HG02623 (cell line): ENCODE measurements around the gene GRM8.
A peak's percentile ranks its signal among the peaks of the same experiment; 100 is the strongest.

Source experiments
- ATAC-seq: cut with Tn5 transposase; IDR thresholded peaks from one replicate; pipeline ENCODE4 v1.9.1; 2021; ENCODE audit warnings: moderate library complexity; ENCODE audit not compliant: unreplicated experiment

The GRM8 gene

DNA sequence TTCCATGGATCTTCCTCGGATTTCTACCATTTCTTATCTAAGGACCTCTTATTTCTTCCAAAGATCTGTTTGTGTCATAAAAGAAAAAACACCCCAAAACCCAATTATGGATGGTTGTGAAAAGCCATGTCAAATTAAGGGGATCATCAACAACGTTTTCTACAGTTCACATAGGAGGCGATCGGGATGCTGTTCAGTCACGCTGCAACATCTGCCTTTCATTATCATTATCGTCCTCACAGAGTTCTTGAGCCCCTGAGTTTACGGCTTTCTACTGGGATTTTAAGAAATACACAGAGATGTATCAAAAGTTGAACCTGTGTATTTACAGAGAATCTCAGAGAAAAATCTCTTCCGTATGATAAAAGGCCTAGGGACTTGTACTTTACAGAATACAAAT is 101.4 kb downstream of the GRM8 start:
- ATAC-seq: no peak

DNA sequence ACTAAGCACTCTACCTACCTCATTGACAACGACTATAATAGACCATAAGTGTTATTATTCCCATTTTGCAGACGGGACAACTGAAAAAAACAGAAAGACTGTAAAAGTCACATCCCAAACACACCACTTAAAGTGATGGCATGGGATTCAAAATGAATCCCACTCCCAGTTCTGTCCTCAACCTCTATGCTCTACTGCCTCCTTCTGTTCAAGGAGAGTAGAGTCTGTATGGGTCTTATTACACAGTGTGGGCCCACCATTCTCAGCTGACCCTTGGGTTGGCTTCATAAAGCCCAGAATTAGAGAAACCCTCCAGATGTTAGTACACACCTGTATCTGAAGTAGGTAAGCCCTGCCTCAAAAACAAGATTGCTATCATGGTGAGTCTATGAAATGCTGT is 102.2 kb downstream of the GRM8 start:
- no peak for ATAC-seq

DNA sequence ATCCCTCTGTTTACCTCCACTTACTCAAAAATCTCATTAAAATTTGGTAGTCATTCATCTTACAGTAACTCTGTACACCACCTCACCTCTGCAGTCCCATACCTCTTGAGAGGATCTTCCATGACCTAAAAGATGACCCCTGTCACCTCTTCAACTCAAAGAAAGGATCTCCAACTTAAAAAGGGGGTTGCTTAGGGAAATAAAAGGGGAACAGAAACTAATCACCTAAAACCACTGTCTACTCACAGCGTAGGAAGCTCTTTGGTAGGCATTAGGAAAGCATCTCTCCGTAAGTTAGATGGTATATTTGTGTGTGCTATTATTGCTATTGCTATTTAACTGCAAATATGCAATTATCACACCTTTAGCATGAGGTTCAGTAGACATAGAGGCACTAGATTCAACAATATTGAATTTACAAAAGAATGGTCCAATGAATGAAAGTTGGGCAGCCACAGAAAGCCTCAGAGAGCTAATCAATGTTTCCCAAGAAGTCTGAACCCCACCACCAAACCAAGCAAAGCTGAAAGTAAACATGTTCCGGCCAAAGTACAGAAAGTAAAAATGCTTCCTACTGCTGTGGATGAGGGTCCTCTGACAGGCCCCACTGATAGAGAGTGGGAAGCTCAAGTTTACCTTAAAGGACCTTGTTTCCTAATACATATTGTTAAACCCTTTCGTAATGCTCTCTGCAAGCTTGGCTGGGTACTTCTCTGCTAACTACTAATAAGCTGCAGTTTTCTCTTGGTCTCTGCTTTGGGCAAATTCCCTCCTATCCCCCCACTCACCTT is 105.8 kb downstream of the GRM8 start:
- ATAC-seq: no peak

DNA sequence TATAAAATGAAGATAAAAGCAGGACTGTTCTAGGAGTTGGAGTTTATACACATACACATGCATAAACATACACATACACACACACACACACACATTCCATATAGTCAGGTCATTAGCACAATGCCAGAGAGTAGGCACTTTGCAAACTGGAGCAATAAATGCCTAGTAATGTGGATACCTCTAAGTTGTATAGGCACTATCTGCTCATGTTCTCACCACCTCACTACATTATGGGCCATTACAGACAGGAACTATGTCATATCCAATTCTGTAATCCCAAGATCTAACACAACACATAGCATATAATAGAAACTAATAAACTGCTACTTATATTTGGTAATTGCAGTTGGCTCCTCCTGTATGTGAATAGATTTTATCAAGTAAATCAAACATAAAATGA is 115.6 kb downstream of the GRM8 start:
- no peak for ATAC-seq

DNA sequence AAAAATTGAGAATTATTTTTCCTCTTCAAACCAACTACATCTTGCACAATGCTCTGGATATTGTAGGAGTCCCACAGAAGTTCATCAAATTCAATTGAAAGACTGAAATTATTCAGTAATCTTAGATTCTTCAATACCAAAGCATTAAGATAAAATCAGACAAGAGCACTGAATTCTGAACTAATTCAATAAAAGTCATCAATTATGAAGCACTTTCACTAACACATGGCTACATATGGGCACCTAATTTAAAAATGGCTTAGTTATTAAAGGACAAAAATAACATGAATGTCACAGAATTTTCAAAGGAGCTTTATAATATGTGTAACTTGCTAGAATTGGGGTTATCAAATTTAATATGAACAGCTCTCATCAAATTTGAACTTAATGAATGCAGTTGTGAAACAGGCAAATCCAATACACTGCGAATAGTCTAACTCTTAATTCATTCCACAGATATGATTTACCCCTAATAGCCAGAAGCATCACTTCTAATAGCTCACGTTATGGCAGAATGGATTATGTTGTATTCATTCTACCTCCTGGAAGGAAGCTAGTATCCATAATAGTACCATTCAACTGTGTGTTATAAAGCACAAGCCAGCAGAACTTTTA is 116.8 kb downstream of the GRM8 start:
- ATAC-seq: no peak

DNA sequence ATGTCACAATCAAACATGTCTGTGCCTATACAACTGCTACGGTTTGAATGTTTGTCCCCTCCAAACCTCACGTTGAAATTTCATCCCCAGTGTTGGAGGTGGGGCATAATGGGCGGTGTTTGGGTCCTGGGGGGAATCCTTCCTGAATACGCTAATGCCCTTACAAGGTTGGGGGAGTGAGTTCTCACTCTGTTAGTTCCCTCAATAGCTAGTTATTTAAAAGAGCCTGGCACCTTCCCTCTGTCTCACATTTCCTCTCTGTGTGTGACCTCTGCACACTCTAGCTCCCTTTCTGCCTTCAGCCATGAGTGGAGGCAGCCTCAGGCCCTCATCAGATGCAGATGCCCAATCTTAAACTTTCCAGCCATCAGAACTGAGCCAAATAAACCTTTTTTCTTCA is 129.5 kb downstream of the GRM8 start:
- no peak for ATAC-seq

DNA sequence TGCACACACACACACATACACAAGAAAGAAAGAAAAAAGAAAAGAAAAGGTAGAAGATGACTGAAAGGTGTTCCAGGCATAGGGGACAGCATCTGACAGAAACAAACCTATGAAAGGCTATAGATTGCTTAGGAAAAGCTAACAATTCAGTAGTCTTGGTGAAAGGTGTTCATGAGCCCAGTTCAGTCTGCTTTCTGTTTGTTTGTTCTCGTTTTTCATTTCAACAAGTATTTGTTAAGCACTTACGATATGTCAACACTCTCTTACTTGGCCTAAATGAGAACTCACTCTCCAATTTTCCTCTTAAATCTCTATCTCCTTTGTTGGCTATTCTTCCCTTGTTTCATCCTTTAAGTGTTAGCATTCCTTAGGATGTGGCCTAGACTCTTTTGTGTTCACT is 133.2 kb downstream of the GRM8 start:
- no peak for ATAC-seq

DNA sequence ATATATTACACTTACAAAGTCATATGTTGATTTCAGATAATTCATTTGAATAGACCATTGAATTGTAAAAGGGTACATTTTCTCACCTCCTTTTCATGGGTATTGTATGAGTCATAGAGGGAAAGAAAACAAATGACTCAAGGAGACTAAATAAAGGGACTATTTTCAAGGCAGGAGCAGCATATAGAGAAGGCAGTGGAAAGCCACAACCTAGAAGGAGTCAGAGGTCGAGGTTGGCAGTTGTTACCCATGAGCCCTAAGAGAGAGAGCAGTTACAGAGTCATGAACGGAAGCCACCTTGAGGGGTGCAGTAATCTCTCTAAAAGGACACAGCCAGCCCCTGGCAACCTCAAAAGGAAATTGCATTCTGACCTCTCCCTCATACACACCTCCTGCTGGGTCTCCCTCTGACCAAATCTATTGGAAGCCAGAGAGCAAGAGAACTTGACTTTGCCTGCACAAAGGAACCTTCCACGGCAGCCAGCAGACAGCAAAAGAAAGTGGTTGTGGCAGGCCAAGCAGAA is 137.9 kb downstream of the GRM8 start:
- ATAC-seq: no peak

DNA sequence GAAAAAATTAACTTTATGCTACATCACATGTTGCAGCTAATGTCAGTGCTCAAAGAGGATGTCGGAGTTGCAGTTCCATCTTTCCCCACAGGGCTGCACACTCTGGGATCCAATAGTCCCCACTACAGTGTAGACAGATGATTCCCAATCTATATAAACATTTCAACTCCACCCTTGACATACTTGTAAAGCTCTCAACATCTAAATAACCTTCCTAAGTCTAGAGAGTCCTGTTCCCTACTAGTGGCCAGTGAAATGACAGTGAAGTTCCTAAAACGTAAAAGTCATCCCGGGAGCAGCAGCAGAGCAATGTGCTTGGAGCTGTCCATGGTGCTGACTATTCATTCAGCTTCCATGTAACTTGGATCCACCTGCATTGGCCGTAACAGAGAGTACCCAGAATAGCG is 145.1 kb downstream of the GRM8 start:
- peak; percentile 79 for ATAC-seq

DNA sequence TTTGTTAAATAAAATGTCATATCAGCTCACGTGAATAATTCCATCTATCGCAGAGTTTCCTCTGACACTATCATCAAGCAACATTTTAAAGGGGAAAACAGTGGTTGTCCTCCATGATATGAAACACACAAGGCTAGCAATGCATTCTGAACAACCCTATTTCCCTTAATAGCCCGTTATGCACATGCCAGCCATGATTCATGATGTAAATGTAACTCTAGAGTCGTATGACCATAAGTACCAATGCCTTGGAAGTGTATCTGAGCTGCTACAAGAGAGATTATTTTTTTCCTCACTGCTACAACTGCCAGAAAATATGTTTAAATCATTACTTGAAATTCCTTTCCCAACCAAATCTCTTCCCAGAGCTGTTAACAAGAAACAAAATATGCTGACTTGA is 159.4 kb downstream of the GRM8 start:
- ATAC-seq: no peak

DNA sequence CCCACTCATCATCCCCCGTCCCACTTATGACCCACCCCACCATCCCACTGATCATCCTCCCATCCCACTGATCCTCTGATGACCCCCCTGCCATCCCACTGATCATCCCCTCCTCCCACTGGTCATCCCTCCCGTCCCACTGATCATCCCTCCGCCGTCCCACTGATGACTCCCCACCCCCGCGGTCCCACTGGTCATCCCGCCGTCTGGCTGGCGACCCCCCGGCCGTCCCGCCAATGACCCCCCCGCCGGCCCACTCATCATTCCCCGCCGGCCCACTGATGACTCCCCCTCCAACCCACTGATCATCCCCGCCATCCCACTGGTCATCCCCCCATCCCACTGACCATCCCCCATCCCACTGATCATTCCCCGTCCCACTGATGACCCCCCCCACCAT is 161.1 kb downstream of the GRM8 start:
- ATAC-seq: no peak

DNA sequence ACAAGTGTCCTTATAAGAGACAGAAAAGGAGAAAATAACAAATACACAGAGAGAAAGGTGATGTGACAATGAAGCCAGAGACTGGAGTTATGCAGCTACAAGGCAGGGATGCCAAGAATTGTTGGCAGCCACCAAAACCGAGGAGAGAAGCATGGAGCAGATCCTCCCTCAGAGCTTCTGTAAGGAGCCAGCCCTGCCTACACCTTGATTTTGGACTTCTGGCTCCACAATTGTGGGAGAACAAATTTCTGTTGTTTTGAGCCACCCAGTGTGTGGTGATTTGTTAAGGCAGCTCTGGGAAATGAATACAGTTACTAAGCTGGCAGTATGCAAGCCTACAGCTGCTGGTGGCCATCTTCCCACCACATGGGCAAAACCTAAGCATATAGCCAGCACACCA is 163.6 kb downstream of the GRM8 start:
- no peak for ATAC-seq

DNA sequence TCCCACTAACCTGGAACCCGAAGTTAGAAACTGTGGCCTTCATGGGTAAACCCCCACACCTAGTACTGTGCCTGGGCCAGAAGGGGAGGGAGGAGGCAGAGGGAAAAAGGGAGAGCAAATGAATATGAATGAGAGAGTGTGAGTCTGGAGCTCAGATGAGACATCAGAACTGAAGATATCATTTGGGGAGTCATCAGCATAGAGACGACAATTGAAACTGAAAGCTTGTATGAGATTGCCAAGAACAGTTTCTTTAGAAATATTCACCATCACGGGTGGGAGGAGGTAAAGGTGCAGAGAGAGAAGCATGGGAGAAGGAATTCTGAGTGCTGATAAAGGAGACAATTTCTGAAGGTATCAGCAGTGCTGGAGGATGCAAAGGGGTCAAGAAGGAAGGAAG is 171.2 kb downstream of the GRM8 start:
- ATAC-seq: no peak

DNA sequence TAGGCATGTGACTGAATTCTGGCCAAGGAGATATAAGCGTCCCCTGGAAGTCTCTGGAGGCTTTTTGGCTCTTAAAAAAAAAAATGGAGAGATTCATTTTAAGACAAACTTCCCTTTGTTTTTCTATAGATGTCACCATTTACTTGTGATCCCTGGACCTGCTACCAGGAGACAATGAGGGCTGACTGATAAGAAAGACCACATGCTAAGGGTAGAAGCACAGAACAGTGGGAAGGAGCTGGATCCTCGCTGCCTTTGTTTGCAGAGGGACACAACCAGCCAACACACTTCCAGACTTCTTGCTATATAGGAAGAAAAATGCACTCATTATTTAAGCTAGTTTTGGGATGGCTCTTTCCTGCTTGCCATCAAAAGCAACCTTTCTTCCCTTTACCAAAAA is 172.2 kb downstream of the GRM8 start:
- no peak for ATAC-seq

DNA sequence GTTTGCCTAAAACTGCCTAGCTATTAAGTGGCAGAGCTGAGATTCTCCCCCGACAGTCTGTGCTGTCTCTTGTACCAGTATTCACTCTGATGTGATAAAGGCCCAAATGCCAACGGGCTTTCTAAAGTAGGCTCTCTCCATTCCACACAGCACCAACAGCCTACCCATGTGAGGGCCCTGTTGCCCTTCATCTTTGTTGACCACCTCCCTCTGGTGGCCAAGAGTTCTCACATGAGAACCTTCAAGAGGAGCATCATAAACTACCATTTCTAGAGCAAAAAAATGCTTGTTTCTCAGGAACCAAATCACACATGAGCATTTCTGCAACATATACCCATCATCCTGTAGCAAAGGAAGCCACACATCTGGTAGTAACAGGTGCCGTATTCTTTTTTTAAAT is 185.8 kb downstream of the GRM8 start:
- no peak for ATAC-seq

DNA sequence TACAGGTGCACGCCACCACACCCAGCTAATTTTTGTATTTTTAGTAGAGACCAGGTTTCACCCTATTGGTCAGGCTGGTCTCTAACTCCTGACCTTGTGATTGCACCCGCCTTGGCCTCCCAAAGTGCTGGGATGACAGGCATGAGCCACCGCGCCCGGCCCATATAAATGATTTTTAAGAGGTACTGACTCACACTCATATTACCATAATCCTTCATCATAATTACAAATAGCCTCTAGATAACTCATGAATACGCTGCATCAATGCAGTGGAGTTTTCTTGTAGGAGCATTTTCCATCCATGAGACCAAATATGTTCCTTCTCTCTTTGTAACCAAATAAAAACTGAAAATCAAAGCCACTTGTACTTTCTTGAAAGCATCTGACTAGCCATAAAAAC is 193.3 kb downstream of the GRM8 start:
- no peak for ATAC-seq

DNA sequence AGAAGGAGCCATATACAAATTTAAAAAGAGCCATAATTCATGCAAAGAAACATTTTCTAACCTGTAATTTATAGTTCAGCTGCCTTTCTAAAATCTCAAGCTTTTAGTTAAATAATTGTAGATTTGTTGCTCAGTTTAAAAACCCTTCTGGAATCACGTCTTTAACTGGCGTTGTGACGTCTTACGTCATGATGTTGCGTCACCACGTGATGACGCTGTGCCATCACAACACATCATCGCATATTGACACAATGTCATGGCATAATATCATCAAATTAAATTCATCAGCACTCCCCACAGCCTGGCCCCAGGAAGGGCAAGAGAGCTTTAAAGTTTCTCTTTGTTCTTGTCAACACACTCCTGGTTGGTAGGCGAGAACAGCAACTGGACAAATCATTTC is 194.8 kb downstream of the GRM8 start:
- no peak for ATAC-seq

DNA sequence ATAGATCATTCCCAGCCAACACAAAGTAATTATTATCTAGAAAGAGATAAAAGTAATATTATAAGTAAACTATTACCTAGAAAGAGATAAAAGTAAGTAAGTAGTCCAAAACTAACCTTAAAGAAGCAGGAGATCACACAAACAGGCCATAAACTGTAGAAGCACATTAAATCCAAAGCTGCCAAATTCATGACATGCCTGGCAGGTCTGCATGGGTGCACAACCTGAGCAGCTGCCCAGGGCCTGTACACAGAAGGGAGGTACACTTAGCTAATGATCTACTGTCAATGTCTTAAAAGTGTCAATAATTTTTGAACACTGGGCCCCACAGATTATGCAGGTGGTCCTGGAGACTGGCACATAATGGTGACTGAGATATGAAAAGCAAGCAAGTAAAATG is 196.5 kb downstream of the GRM8 start:
- no peak for ATAC-seq

DNA sequence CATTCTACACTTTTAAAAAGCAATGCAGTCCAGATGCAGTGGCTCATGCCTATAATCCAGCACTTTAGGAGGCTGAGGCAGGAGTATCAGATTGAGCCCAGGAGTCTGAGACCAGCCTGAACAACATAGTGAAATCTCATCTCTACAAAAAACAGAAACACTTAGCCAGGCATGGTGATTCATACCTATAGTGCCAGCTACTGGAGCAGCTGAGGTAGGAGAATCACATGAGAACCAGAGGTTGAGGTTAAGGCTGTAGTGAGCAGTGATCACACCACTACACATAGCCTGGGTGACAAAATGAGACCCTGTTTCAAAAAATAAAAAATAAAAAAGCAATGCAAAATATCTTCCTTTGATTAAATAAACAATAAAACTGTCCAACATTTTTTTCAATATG is 205.2 kb downstream of the GRM8 start:
- no peak for ATAC-seq

DNA sequence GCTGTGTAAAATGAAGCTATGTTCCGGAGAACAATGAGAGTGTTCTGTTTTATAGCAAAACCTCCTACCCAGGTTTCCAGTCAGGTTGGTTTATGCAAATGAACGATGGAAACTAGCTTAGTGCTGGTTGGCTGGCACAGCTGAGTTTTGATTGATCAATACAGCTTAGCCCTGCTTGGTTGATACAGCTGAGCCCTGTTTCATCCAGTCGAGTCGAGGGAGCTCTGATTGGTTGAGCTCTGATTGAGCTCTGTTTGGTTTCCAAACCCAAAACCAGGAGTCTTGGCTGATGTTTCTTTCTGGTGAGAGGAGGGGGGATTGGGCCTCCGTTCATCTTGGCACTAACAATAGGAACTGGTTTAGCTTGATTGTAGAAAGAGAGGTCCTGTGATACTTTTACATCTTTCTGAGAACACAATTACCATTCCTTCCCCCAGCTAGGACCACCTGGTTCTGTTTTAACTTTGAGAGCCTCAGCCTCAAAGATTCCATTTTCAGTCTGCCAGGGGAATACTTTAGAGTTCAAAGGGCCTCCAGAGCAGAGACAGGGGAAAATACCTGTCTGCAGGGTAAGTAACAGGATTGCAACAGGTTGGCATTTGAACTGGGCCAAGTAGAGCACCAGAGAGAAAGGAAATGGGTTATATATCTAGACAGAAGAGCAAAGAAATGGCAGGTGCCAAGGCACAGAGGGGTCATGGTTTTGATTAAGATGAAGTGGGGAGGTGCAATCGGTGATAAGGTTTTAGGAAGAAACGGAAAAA is 210.9 kb downstream of the GRM8 start:
- ATAC-seq: no peak

DNA sequence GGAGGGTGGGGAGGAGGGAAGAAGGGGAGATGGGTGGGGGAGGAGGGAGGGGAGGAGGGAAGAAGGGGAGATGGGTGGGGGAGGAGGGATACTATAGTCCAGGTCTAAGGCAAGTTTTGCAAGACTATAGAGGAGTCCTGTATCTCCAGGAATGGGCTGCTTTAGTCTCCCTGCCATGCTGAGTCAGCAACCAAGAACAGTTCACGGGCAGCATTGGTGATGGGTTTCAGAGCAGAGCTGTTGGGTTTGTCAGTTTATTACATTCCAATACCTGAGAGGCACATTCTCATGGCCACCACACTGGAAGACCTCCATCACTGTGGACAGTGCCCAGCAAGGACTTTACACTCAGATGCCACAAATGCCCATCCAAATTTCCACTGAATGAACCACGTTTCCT is 212.7 kb downstream of the GRM8 start:
- no peak for ATAC-seq

DNA sequence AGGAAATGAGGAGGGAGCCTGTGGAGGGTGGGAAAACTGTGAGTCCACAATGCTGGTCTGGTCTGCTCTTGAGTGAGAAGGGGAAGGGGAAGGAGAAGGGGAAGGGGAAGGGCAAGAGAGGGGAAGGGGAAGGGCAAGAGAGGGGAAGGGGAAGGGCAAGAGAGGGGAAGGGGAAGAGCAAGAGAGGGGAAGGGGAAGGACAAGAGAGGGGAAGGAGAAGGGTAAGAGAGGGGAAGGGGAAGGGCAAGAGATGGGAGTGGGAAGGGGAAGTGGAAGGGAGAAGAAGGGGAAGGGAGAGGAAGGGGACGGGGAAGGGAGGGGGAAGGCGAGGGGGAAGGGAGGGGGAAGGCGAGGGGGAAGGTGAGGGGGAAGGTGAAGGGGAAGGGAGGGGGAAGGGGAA is 213.2 kb downstream of the GRM8 start:
- ATAC-seq: no peak
